Tibial nerve (tissue), 4 donors: Measurements from ENCODE around the gene FARP1.

Experiments
- EP300 ChIP-seq, 2 donors: sonication (generic); formaldehyde crosslinking; IDR thresholded peaks; one replicate each; pipeline ENCODE4 v1.6.1; 2017; ENCODE audit warnings: antibody characterized with exemption in 2 of 2, mild to moderate bottlenecking in 1 of 2
- POLR2A ChIP-seq, 2 donors: fragments of 450-650 bp; IDR thresholded peaks; one replicate each; pipeline ENCODE4 v1.6.1; 2017; ENCODE audit warnings: antibody characterized with exemption in 2 of 2, mild to moderate bottlenecking in 2 of 2, moderate library complexity in 2 of 2
- TF ChIP-seq, protein P1 (sequence below), 5 experiments: fragments of 200-600 bp in 3 of 5; fragments of 450-650 bp in 2 of 5; sonication (generic) in 3 of 5; IDR thresholded peaks; one replicate each; pipeline ENCODE4 v1.5.1; 2016 to 2019; ENCODE audit warnings: antibody characterized with exemption in 5 of 5, mild to moderate bottlenecking in 3 of 5, moderate library complexity in 2 of 5

DNA sequence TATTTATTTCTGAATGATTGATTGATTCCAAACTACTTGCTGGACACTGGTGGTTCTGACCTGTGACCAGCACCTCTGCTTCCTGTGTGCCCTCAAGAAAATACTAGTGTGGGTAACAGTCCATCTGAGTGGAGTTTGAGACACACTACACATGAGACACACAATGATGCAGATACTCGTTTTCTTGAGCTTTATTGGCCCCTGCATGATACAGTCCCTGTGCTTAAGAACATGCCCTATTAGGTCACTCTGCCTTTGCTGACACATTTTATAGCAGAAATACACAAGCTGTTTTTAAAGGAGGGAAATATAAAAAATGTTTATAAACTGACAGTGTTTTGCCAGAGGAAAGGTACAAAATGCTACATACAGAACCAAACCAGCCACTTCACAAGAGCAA lies 307.1 kb downstream of the FARP1 start:
- TF ChIP-seq, protein P1, sequence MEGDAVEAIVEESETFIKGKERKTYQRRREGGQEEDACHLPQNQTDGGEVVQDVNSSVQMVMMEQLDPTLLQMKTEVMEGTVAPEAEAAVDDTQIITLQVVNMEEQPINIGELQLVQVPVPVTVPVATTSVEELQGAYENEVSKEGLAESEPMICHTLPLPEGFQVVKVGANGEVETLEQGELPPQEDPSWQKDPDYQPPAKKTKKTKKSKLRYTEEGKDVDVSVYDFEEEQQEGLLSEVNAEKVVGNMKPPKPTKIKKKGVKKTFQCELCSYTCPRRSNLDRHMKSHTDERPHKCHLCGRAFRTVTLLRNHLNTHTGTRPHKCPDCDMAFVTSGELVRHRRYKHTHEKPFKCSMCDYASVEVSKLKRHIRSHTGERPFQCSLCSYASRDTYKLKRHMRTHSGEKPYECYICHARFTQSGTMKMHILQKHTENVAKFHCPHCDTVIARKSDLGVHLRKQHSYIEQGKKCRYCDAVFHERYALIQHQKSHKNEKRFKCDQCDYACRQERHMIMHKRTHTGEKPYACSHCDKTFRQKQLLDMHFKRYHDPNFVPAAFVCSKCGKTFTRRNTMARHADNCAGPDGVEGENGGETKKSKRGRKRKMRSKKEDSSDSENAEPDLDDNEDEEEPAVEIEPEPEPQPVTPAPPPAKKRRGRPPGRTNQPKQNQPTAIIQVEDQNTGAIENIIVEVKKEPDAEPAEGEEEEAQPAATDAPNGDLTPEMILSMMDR (IDR thresholded peaks at IDR 0.05), result no peak
- TF ChIP-seq EP300 (IDR thresholded peaks at IDR 0.05), result no peak
- no peak for TF ChIP-seq POLR2A (IDR thresholded peaks at IDR 0.05)
